ENCODE measurements around the gene LANCL2.

The LANCL2 gene

GRCh38 chr7:55436457-55436856 is 71.3 kb downstream of the LANCL2 start:
- no peak for DNase-seq (ENCODE audit: low read depth, low spot score)

GRCh38 chr7:55437375-55437774 is 72.2 kb downstream of the LANCL2 start:
- no peak for DNase-seq (ENCODE audit: low read depth, low spot score)

DNA sequence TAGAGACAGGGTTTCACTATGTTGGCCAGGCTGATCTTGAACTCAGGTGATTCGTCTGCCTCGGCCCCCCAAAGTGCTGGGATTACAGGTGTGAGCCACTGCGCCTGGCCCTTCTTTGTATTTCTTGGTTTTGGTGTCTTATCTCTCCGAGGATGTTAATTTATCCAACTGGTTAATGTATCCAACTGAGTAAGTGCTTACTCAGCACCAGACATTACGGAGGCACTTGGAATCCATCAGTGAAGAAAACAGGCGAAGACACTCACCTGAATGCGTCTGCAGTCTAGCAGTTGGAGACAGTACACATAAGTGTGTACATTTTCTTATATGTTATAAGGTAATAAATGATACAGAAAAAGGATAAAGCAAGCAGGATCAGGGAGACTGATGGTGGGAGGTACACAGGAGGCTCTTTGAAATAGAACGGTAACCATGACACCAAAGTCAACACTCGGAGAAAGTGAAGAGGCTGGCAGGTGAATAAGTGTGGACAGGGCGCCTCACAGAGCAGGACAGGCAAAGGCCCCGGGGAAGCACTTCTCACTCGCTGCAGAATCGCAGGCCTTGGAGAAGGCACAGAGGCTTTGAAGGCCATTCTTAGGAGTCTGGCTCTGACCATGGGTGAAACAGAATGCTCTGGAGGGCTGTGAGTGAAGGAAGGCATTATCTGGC is 73.1 kb downstream of the LANCL2 start:
- DNase-seq (ENCODE audit: low read depth, low spot score) = no peak

DNA sequence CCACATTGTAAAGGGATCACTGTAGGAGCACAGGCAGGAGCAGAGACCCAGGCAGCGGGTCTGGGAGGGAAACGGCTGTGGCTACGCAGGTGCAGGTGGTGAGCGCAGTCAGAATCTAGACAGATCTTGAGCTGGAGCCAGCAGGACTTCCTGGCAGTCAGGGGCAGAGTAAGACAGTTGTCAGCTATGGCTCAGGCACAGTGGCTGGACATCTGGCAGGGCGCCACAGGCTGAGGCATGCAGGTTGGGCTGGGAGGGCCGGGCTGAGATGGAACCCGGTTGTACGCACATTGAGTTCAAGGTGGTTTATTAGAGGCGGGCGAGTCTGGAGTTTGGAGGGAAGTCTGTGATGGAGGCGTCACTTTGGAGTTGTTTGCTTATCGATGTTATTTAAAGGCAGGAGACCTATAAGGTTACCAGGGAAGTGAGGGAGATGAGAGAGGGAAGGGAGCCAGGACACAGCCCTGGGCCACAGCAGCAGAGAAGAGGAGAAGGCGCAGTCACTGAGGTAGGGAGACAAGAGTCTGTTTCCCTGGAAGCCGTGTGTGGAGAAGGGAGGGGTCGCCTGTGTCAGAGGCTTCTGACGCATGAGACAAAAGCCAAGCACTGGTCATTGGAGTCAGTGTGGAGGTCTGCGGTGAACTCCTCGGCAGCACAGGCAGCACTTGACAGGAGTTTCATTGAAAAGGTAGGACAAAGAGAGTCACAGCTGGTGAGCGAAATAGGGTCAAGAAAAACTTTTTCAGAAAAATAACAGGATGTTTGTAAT is 73.8 kb downstream of the LANCL2 start:
- DNase-seq (ENCODE audit: low read depth, low spot score) = no peak

DNA sequence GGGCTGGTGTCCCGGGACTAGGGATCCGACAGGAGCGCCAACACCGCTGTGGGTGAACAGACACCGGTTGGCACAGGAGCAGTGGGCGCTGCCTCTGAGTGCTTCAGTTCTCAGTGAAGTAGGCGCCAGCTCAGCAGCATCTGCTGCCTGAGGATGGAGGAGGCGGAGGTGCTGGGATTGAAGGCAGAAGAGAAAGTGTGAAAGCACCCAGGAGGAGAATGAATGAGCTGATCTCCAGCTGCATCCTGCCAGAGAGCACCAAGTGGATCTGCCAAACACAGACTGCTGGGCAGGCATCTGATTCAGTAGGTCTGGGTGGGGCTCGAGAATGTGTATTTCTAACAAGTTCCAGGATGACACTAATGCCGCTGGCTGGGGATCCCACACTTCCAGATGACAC is 74.5 kb downstream of the LANCL2 start:
- DNase-seq (ENCODE audit: low read depth, low spot score) = no peak

- no peak for DNase-seq (ENCODE audit: low read depth, low spot score)
Measured at GRCh38 chr7:55440040-55440690, 75.0 kb downstream of the LANCL2 start.

DNA sequence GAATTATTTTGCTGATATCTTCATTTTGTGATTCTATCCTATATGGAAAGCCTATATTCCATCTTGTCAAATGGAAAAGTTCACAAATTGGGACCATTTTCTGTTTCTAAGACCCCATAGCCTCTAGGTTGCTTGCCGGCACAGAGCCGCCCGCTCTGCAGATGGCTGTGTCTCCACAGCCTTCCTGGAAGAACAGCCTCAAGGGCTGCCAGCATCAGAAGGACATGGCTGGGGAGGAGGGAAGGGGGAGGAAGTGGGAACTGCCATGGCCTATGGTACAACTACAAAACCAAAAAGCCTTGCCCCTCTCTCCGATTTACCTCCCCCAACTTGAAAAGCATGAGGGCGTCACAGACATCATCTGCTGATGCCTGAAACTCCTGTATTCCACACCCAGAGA is 75.9 kb downstream of the LANCL2 start:
- DNase-seq (ENCODE audit: low read depth, low spot score) = no peak

DNA sequence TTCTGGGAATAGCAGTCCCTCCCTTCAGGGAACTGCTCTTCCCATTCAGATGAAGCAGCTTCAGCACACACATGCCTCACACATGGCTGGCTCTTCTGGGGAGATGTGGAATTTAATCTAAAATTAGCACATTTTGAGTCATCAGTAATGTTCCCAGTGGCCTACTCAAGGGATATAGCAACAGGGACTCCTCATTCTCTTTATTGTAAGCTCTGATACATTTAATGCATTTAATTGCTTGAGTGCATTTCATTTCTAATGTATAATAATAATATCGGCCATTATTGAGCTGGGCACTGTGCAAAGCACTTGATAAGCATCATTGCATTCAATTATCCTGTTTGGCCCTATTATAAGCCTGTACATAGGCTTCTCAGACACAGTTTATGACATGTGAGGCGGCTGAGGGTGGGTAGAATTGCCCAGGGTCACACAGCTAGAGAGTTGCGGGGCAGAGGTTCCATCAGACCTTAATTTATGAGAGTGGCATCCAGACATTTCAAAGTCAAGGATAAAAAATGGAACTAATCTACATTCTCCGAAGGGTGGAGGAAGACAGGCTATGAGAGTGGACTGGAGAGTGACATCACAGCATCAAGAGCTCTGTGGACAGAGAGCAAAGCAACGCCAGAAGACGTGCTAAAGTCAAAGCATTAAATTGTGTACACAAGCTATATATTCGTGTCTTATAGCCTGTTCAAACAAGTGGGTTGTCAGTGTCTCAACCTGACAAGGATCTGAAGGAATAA is 76.8 kb downstream of the LANCL2 start:
- no peak for DNase-seq (ENCODE audit: low read depth, low spot score)

DNA sequence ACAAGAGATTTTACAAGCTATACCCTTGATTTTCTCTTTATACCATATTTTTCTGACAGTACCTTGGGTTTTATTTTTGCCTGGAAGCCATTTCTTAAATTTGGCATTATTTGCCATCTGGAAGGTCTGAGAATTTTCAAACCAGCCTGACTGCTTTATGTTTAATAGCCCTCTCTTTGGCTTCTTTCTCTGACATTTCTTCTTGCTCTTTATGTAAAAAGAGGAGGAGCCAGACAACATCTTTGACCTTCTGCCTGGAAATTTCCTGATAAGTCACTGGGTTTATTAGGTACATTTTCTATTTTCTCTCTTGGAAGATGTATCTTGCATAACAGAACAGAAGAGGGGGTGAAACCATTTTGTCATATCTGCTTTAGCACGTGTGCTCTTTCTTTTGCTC is 79.6 kb downstream of the LANCL2 start:
- no peak for DNase-seq (ENCODE audit: low read depth, low spot score)

- DNase-seq (ENCODE audit: low read depth, low spot score) = no peak
Measured at GRCh38 chr7:55448526-55448925, 83.4 kb downstream of the LANCL2 start.

DNA sequence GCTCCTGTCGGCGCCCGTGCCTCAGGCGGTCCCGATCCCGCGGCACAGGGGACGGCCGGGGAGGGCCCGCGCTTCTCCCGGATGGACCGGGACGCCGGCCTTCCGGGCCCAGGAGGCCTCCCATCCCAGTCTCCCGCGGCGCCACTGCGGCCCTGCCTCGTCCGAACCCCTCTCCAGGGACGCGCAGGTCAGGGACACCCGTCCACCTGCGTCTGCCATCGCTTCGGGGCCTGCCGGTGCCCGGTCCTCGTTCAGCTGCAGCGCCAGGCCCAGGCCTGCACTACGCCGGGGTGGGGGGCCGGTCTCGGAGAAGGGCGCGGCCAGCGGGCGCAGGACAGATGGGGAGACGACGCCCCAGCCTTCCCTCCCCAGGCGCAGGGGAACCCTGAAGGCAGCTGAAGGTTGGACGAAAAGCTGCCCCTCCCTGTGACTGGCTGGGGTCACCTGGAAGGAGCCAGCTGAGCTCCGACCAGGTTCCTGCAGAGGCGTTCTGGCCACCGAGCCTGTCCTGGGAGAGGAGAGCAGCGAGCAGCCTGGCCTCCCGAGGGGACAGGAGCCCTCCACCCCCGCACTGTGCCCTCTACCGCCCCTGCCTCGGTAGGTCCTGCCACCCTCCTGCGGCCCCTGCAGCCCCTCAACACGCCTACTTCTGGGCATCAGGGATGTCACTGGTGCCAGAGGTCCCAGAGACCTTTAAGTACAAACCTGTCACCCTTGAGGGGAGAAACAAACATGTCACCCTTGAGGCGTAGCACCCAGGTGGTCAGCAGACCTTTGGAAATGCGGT is 84.3 kb downstream of the LANCL2 start:
- no peak for DNase-seq (ENCODE audit: low read depth, low spot score)

DNA sequence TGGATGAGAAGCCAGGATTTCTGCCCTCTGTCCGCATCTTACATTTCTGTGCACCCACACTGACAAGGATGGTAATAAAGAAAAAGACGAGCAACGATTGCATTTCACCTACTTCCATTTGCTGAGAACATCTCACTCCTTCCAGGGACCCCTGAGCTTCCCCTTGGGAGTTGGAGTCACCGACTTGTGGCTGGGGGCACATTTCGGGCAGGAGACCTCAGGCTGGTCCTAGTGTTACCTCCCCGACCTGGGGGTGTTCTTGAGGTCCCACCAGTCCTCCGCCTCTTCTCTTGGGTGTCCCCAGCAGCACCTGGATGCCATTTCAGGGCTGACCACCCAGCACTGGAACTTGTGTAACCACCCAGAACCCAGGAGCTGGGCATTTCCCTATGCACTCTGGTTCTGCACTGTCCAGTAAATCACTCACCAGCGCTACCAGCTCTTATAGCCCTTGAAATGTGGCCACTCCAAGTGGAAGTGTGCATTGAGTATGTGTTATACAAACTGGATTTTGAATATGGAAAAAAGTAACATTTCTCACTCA is 84.9 kb downstream of the LANCL2 start:
- no peak for DNase-seq (ENCODE audit: low read depth, low spot score)

GRCh38 chr7:55452971-55453370 is 87.8 kb downstream of the LANCL2 start:
- no peak for DNase-seq (ENCODE audit: low read depth, low spot score)

DNA sequence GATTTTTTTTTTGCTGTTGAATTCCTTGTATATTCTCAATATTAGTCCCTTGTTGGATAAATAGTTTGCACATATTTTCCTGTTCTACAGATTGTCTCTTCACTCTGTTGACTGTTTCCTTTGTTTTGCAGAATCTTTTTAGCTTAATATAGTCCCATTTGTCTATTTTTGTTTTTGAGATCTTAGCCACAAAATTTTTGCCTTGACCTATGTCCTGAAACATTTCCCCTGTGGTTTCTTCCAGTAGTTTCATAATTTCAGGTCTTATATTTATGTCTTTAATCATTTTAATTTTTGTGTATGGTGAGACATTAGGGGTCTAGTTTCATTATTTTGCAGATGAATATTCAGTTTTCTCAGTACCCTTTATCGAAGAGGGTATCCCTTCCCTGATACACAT is 92.7 kb downstream of the LANCL2 start:
- DNase-seq (ENCODE audit: low read depth, low spot score) = no peak

DNA sequence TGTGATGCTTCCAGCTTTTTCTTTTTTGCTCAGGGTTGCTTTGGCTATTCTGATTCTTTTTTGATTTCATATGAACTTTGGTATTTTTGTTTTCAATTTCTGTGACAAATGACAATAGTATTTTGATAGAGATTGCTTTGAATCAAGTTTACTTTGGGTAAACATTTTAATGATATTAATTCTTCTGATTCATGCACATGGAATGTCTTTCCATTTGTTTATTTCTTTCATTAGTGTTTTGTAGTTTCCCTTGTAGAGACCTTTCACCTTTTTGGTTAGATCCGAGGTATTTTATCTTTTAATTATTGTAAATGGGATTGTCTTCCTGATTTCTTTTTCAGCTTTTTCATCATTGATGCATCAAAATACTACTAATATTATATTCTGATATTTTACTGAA is 93.2 kb downstream of the LANCL2 start:
- DNase-seq (ENCODE audit: low read depth, low spot score) = no peak

- no peak for DNase-seq (ENCODE audit: low read depth, low spot score)
Measured at GRCh38 chr7:55463686-55464262, 98.6 kb downstream of the LANCL2 start.

DNA sequence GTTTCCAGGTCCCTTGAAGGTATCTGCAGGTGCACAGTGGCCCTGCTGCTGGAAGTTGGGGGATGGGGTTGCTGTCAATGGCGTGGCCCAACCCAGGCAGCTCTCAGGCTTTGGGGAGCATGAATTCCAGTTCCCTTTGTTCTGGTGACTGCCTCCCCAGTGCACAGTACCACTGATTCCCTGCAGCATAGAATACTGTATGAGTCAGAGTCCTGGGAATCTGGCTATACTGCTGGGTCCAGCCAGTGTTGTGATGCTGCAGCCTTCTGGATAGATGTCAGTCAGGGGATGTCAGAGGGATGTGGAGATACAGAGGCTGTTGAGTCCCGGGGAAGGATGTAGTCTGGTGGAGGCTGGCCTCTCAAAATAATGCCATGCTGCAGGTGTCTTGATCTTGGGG is 99.3 kb downstream of the LANCL2 start:
- no peak for DNase-seq (ENCODE audit: low read depth, low spot score)

- DNase-seq (ENCODE audit: low read depth, low spot score) = no peak
Measured at GRCh38 chr7:55465691-55466090, 100.6 kb downstream of the LANCL2 start.

GRCh38 chr7:55467047-55467593 is 102.0 kb downstream of the LANCL2 start:
- no peak for DNase-seq (ENCODE audit: low read depth, low spot score)

DNA sequence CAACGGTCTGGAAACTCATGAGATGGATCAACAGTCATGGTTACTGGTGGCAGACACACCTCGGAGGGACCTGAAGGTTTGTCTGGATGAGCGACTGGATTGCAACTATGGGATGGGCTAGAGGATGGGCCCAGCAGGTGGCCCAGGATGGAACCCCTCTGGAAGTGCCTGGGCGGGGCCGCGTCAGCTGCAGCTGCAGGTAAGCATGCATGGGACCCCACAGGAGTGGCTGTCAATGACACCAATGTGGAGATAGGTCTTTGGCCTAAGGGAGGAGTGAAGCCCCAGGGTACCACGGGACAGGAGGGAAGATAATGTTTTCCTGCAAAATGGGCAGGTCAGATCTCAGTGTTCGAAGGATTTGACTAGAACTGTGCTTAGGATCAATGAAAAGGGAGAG is 103.4 kb downstream of the LANCL2 start:
- no peak for DNase-seq (ENCODE audit: low read depth, low spot score)
